CD14-positive monocyte (primary cell): ENCODE measurements around the gene EPPIN. TPM values are rescaled to one million over a fixed set of nuclear protein-coding genes. Genes with fewer than 3 reads are reported as not detected.

Experiments
- DNase-seq, 3 donors: peaks; one replicate each; pipeline ENCODE4 v3.0.0-alpha.2; 2011 to 2022
- H2AFZ ChIP-seq: 2 replicates; pipeline ENCODE4 v1.6.0; 2012; ENCODE audit warnings: mild to moderate bottlenecking, low read depth, low read length, inconsistent platforms; ENCODE audit not compliant: insufficient read depth, poor library complexity, severe bottlenecking
- H3K27ac ChIP-seq, 2 donors: 1 replicate in 1 of 2; 2 replicates in 1 of 2; pipeline ENCODE4 v1.5.1; 2012 to 2013; ENCODE audit warnings: low read length in 2 of 2, control low read depth in 1 of 2, inconsistent platforms in 1 of 2, low read depth in 1 of 2, mild to moderate bottlenecking in 1 of 2
- H3K27me3 ChIP-seq, 2 donors: one replicate each; pipeline versions ENCODE4 v1.6.0 to v1.6.1; 2011 to 2013; ENCODE audit warnings: low read length in 2 of 2; ENCODE audit not compliant: control insufficient read depth in 2 of 2, insufficient read depth in 2 of 2
- H3K36me3 ChIP-seq, 2 donors: replicated peaks in 1 of 2; 1 replicate in 1 of 2; 2 replicates in 1 of 2; pipeline versions ENCODE4 v1.5.1 to v1.6.1; 2012 to 2013; ENCODE audit warnings: low read length in 2 of 2, control low read depth in 1 of 2, inconsistent platforms in 1 of 2, mild to moderate bottlenecking in 1 of 2; ENCODE audit not compliant: insufficient read depth in 2 of 2, control insufficient read depth in 1 of 2
- H3K4me1 ChIP-seq, 2 donors: 1 replicate in 1 of 2; 2 replicates in 1 of 2; pipeline versions ENCODE4 v1.5.1 to v1.6.1; 2012 to 2013; ENCODE audit warnings: low read length in 2 of 2, control low read depth in 1 of 2, inconsistent platforms in 1 of 2, mild to moderate bottlenecking in 1 of 2, moderate library complexity in 1 of 2; ENCODE audit not compliant: insufficient read depth in 2 of 2, control insufficient read depth in 1 of 2
- H3K4me2 ChIP-seq: replicated peaks from 2 replicates; pipeline ENCODE3; 2012; ENCODE audit warnings: low read length, moderate library complexity, mild to moderate bottlenecking; ENCODE audit not compliant: poor library complexity, severe bottlenecking; ENCODE audit errors: extremely low read depth
- H3K4me3 ChIP-seq, 3 experiments: fragments of 200-600 bp in 1 of 3; sonication (generic) in 1 of 3; replicated peaks in 1 of 3; 1 replicate in 2 of 3; 2 replicates in 1 of 3; pipeline ENCODE4 v1.5.1; 2011 to 2013; ENCODE audit warnings: low read length in 3 of 3, mild to moderate bottlenecking in 3 of 3, control low read depth in 2 of 3, low read depth in 2 of 3, inconsistent platforms in 1 of 3, moderate library complexity in 1 of 3
- H3K79me2 ChIP-seq: 2 replicates; pipeline ENCODE4 v1.6.0; 2012; ENCODE audit warnings: mild to moderate bottlenecking, control low read depth, inconsistent platforms, low read length, moderate library complexity; ENCODE audit not compliant: insufficient read depth
- H3K9ac ChIP-seq: 2 replicates; pipeline ENCODE4 v1.6.0; 2017; ENCODE audit warnings: low read length, mild to moderate bottlenecking; ENCODE audit not compliant: insufficient read depth, poor library complexity, severe bottlenecking
- H3K9me3 ChIP-seq, 2 donors: replicated peaks in 1 of 2; 1 replicate in 1 of 2; 2 replicates in 1 of 2; pipeline versions ENCODE4 v1.5.1 to v1.6.1; 2012 to 2013; ENCODE audit warnings: low read length in 2 of 2, control low read depth in 1 of 2; ENCODE audit not compliant: control insufficient read depth in 1 of 2, insufficient read depth in 1 of 2
- H4K20me1 ChIP-seq: 2 replicates; pipeline ENCODE4 v1.6.0; 2012; ENCODE audit warnings: mild to moderate bottlenecking, low read length, control low read depth, moderate library complexity; ENCODE audit not compliant: insufficient read depth
- H3K27ac Mint-ChIP-seq, 7 donors: one replicate each; pipeline ENCODE4 v1.8.0; 2020; ENCODE audit warnings: mild to moderate bottlenecking in 7 of 7, mixed read lengths in 7 of 7, moderate library complexity in 6 of 7, inconsistent platforms in 2 of 7
- H3K27me3 Mint-ChIP-seq, 3 donors: one replicate each; pipeline ENCODE4 v1.8.0; 2021 to 2022; ENCODE audit warnings: low read depth in 3 of 3, mild to moderate bottlenecking in 3 of 3, mixed read lengths in 3 of 3, moderate library complexity in 3 of 3, inconsistent platforms in 1 of 3
- H3K36me3 Mint-ChIP-seq, 2 donors: one replicate each; pipeline ENCODE4 v1.8.0; 2020; ENCODE audit warnings: mixed read lengths in 2 of 2, inconsistent platforms in 1 of 2, mild to moderate bottlenecking in 1 of 2
- H3K4me1 Mint-ChIP-seq: one replicate; pipeline ENCODE4 v1.8.0; 2020; ENCODE audit warnings: mild to moderate bottlenecking, mixed read lengths
- H3K4me3 Mint-ChIP-seq, 2 donors: one replicate each; pipeline ENCODE4 v1.8.0; 2020; ENCODE audit warnings: mild to moderate bottlenecking in 2 of 2, mixed read lengths in 2 of 2, moderate library complexity in 1 of 2
- H3K9me3 Mint-ChIP-seq, 7 donors: one replicate each; pipeline ENCODE4 v1.8.0; 2020 to 2022; ENCODE audit warnings: mixed read lengths in 7 of 7, mild to moderate bottlenecking in 6 of 7, moderate library complexity in 6 of 7, inconsistent platforms in 2 of 7
- CTCF ChIP-seq: fragments of 200-600 bp; IDR thresholded peaks from one replicate; pipeline ENCODE4 v1.8.0; 2022; ENCODE audit warnings: antibody characterized with exemption, mild to moderate bottlenecking
- WGBS: methylation state at CpG from one replicate; pipeline ENCODE4 v1.1.5; 2013; ENCODE audit warnings: missing lambda C conversion rate; ENCODE audit not compliant: insufficient coverage; 5-methylcytosine and 5-hydroxymethylcytosine counted together
- intact Hi-C, 2 donors: fragments of 100-400 bp; cut with micrococcal nuclease; formaldehyde crosslinking; loops; one replicate each; pipeline versions ENCODE4 v1.15.0 to v1.15.1; 2023
- polyA plus RNA-seq, 3 donors: library from polyadenylated mRNA; depleted of rRNA in 1 of 3; unstranded in 2 of 3; stranded (reverse) in 1 of 3; fragments of 300-500 nt in 2 of 3; fragments of >200 nt in 1 of 3; fragmentation: Illumina TruSeq in 2 of 3; gene quantifications; 1 replicate in 2 of 3; 2 replicates in 1 of 3; pipeline ENCODE4 v1.2.3, GENCODE V29; 2012 to 2021

The EPPIN gene
- polyA plus RNA-seq, 3 donors = not detected

GRCh38 chr20:45581702-45582101, 34.5 kb upstream of the EPPIN start:
- H3K27me3 Mint-ChIP-seq = peaks cover 12 to 16% (median 15%) of the 10 kb centered on the region in 3 donors
- H3K36me3 Mint-ChIP-seq = no peaks in the 10 kb centered on the region
- Histone ChIP-seq H3K27ac (no peak overlapping the region), H3K27me3 (peaks cover 0 to 4% of the 10 kb centered on the region in 2 donors), H3K9me3 (no peaks in the 10 kb centered on the region), H2AFZ (no peak overlapping the region), H3K36me3 (no peaks in the 10 kb centered on the region), H3K4me3 (no peak overlapping the region), H3K79me2 (no peaks in the 10 kb centered on the region), H3K4me2 (no peak overlapping the region), H3K9ac (no peak overlapping the region), H3K4me1 (no peaks in the 10 kb centered on the region), H4K20me1 (no peaks in the 10 kb centered on the region)
- TF ChIP-seq CTCF = no peak
- H3K27ac Mint-ChIP-seq = no peak overlapping the region
- intact Hi-C loops = no loop called here
- H3K4me3 Mint-ChIP-seq = no peak overlapping the region
- H3K4me1 Mint-ChIP-seq = no peaks in the 10 kb centered on the region
- H3K9me3 Mint-ChIP-seq = peaks cover 0 to 2% (median 0%) of the 10 kb centered on the region in 7 donors
- DNase-seq = no peak

GRCh38 chr20:45579184-45579583, 32.0 kb upstream of the EPPIN start, which contains the start of gene WFDC8:
Gene WFDC8 (minus strand): TSS chr20:45579284. CDS start chr20:45579247, 37 bp downstream.
- no peak for DNase-seq
- no peak within 1 kb of the TSS for H3K4me3 ChIP-seq
- H3K27ac ChIP-seq = no peak within 1 kb of the TSS
- intact Hi-C loops = no loop called here
- H3K4me3 Mint-ChIP-seq = peak within 1 kb of the TSS in 1 of 2 donors; percentile 36
- H3K79me2 ChIP-seq = no peaks in the 10 kb centered on the region
- H3K27me3 ChIP-seq = peaks cover 0 to 4% of the 10 kb centered on the region in 2 donors
- H3K9me3 ChIP-seq = no peaks in the 10 kb centered on the region
- H3K9ac ChIP-seq = no peak within 1 kb of the TSS
- peaks cover 12 to 21% (median 17%) of the 10 kb centered on the region in 3 donors for H3K27me3 Mint-ChIP-seq
- no peaks in the 10 kb centered on the region for H4K20me1 ChIP-seq
- H3K4me1 ChIP-seq = no peaks in the 10 kb centered on the region
- peaks cover 0 to 2% (median 0%) of the 10 kb centered on the region in 7 donors for H3K9me3 Mint-ChIP-seq
- no peaks in the 10 kb centered on the region for H3K36me3 Mint-ChIP-seq
- no peaks in the 10 kb centered on the region for H3K4me1 Mint-ChIP-seq
- TF ChIP-seq CTCF = no peak
- no peaks in the 10 kb centered on the region for H3K36me3 ChIP-seq
- no peak within 1 kb of the TSS for H3K4me2 ChIP-seq
- no peak within 1 kb of the TSS for H3K27ac Mint-ChIP-seq
- H2AFZ ChIP-seq = no peak within 1 kb of the TSS
- WGBS = 100% methylated on average over 1 of the region's 4 CpGs
